HEK293 (cell line): Measurements from ENCODE around the gene SLC30A4.
"Not testable (repeated sequence)": the region's sequence is repeated elsewhere in the genome, so short reads cannot be mapped to it uniquely, and the experiment has no call there.

Experiments used
- CTCF ChIA-PET: fragments of 350-600 bp; formaldehyde crosslinking; extraction: SDS; loops from one replicate; lab custom pipeline; 2021; ENCODE audit warnings: antibody characterized with exemption; lab: Yijun Ruan, JAX
- POLR2A ChIA-PET: fragments of 300-600 bp; formaldehyde crosslinking; extraction: SDS; loops from one replicate; lab custom pipeline; 2020; ENCODE audit warnings: antibody characterized with exemption, inconsistent platforms; lab: Yijun Ruan, JAX
- H3K27ac ChIP-seq: fragments of 200-500 bp; sonication (Bioruptor generic); 2 replicates; pipeline ENCODE4 v1.5.1; 2014; ENCODE audit warnings: low read depth, low read length, control low read depth, inconsistent platforms; ENCODE audit errors: extremely low read depth
- H3K36me3 ChIP-seq, 2 experiments: fragments of 200-500 bp in 1 of 2; sonication (Bioruptor generic) in 1 of 2; 1 replicate in 1 of 2; 2 replicates in 1 of 2; pipeline ENCODE4 v1.5.1; 2014 to 2017; ENCODE audit warnings: inconsistent platforms in 2 of 2, low read length in 2 of 2; ENCODE audit not compliant: control insufficient read depth in 2 of 2, insufficient read depth in 1 of 2
- H3K4me1 ChIP-seq: fragments of 200-500 bp; sonication (Bioruptor generic); 2 replicates; pipeline ENCODE4 v1.5.1; 2014; ENCODE audit warnings: mild to moderate bottlenecking, low read length, inconsistent platforms; ENCODE audit not compliant: control insufficient read depth, insufficient read depth
- H3K4me3 ChIP-seq: 2 replicates; pipeline ENCODE4 v1.5.1; 2011; ENCODE audit warnings: low read depth, mild to moderate bottlenecking, control low read depth, low read length, moderate library complexity
- H3K9me3 ChIP-seq: fragments of 200-500 bp; sonication (Bioruptor generic); 2 replicates; pipeline ENCODE4 v1.5.1; 2014; ENCODE audit warnings: low read depth, low read length, inconsistent platforms; ENCODE audit not compliant: control insufficient read depth, insufficient read depth
- AEBP2 ChIP-seq: fragments of 450-650 bp; formaldehyde crosslinking; IDR thresholded peaks from 2 replicates; pipeline ENCODE4 v1.5.1; 2016; ENCODE audit warnings: missing biosample characterization, missing genetic modification characterization, borderline replicate concordance
- KLF9 ChIP-seq: fragments of 450-650 bp; formaldehyde crosslinking; IDR thresholded peaks from 2 replicates; pipeline ENCODE4 v1.5.1; 2016; ENCODE audit warnings: missing biosample characterization, missing genetic modification characterization, low read depth
- ZBTB10 ChIP-seq: fragments of 450-650 bp; formaldehyde crosslinking; IDR thresholded peaks from 2 replicates; pipeline ENCODE4 v1.5.1; 2016; ENCODE audit warnings: missing biosample characterization, missing genetic modification characterization
- ZBTB17 ChIP-seq: fragments of 450-650 bp; formaldehyde crosslinking; IDR thresholded peaks from 2 replicates; pipeline ENCODE4 v1.5.1; 2016; ENCODE audit warnings: missing biosample characterization, missing genetic modification characterization
- ZFHX2 ChIP-seq: fragments of 450-650 bp; formaldehyde crosslinking; conservative IDR thresholded peaks from 2 replicates; pipeline ENCODE4 v1.5.1; 2016; ENCODE audit warnings: missing biosample characterization, missing genetic modification characterization
- ZNF10 ChIP-seq: fragments of 450-650 bp; formaldehyde crosslinking; IDR thresholded peaks from 2 replicates; pipeline ENCODE4 v1.5.1; 2017; ENCODE audit warnings: missing biosample characterization, missing genetic modification characterization
- ZNF174 ChIP-seq: fragments of 450-650 bp; formaldehyde crosslinking; IDR thresholded peaks from 2 replicates; pipeline ENCODE4 v1.5.0; 2017; ENCODE audit warnings: missing biosample characterization, mild to moderate bottlenecking, missing genetic modification characterization
- ZNF350 ChIP-seq: fragments of 450-650 bp; formaldehyde crosslinking; IDR thresholded peaks from 2 replicates; pipeline ENCODE4 v1.5.0; 2017; ENCODE audit warnings: missing biosample characterization, mild to moderate bottlenecking, missing genetic modification characterization
- ZNF501 ChIP-seq: fragments of 450-650 bp; formaldehyde crosslinking; IDR thresholded peaks from 2 replicates; pipeline ENCODE4 v1.5.1; 2016; ENCODE audit warnings: missing biosample characterization, missing genetic modification characterization
- ZNF514 ChIP-seq: fragments of 450-650 bp; formaldehyde crosslinking; IDR thresholded peaks from 2 replicates; pipeline ENCODE4 v1.5.1; 2016; ENCODE audit warnings: missing biosample characterization, missing genetic modification characterization
- ZNF558 ChIP-seq: fragments of 450-650 bp; formaldehyde crosslinking; IDR thresholded peaks from 2 replicates; pipeline ENCODE4 v1.5.1; 2016; ENCODE audit warnings: missing biosample characterization, missing genetic modification characterization
- ZNF561 ChIP-seq: fragments of 450-650 bp; IDR thresholded peaks from 2 replicates; pipeline ENCODE4 v1.5.1; 2018; ENCODE audit warnings: missing biosample characterization, missing genetic modification characterization, borderline replicate concordance
- ZNF610 ChIP-seq: fragments of 450-650 bp; formaldehyde crosslinking; IDR thresholded peaks from 2 replicates; pipeline ENCODE4 v1.5.1; 2016; ENCODE audit warnings: missing biosample characterization, missing genetic modification characterization, borderline replicate concordance
- ZNF660 ChIP-seq: fragments of 450-650 bp; IDR thresholded peaks from 2 replicates; pipeline ENCODE4 v1.5.1; 2018; ENCODE audit warnings: missing biosample characterization, mild to moderate bottlenecking, missing genetic modification characterization
- TF ChIP-seq, protein P1 (sequence below): fragments of 450-650 bp; formaldehyde crosslinking; IDR thresholded peaks from 2 replicates; pipeline ENCODE4 v1.5.1; 2017; ENCODE audit warnings: missing biosample characterization, missing genetic modification characterization
- TF ChIP-seq, protein P2 (sequence below): fragments of 450-650 bp; formaldehyde crosslinking; IDR thresholded peaks from 2 replicates; pipeline ENCODE4 v1.5.1; 2016; ENCODE audit warnings: missing biosample characterization, missing genetic modification characterization

SLC30A4 gene

DNA sequence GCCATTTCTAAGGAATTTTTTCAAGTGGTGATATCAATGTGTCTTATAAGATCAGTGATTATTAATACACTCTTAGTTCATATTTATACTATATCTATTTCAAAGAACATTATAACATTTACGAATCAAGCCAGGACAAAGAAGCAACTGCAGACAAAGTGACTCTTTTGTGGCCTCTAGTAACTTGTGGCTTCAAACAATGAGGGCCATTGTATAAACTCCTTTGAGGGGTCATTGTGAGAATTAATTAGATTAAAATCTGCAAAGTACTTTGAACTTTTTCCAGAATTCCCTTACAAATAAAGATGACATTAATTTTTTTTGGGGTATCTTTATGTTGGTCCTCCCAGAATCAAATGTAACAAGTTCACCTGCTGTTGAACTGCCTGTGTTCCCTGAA is 12.3 kb upstream of the SLC30A4 start:
- POLR2A ChIA-PET = no interaction called here
- no peak overlapping the region for H3K27ac ChIP-seq

DNA sequence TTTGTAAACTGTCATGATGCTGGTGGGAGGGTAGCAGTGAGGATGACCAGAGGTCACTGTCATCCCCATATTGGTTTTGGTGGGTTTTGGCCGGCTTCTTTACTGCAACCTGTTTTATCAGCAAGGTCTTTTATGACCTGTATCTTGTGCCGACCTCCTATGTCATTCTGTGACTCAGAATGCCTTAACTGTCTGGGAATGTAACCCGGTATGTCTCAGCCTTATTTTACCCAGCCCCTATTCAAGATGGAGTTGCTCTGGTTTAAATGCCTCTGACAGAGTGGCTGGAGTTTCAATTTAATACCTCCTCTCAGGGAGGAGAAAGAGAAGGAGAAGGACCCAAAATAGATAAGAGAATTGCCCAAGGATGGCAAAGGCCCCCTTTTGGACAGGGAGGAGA is 10.3 kb upstream of the SLC30A4 start:
- H3K4me3 ChIP-seq, H3K36me3 ChIP-seq, H3K27ac ChIP-seq, H3K9me3 ChIP-seq, H3K4me1 ChIP-seq: not testable (repeated sequence)
- ChIA-PET POLR2A (interaction anchor here (0.6 kb wide), 1 partner anchor 22 kb away, joined by 3 read pairs; no protein-coding TSS in a partner anchor), CTCF (interaction anchor here (0.7 kb wide), 1 partner anchor 12 kb away, joined by 3 read pairs; no protein-coding TSS in a partner anchor)

More for the DNA sequence above, 12.3 kb upstream of the SLC30A4 start:
- Histone ChIP-seq H3K36me3 (no peaks in the 10 kb centered on the region), H3K9me3 (no peaks in the 10 kb centered on the region), H3K4me3 (no peak overlapping the region), H3K4me1 (no peaks in the 10 kb centered on the region)
- TF ChIP-seq ZBTB17 (tag by site-specific recombination) (no peak), ZNF558 (tag by site-specific recombination) (no peak), ZNF660 (tag by site-specific recombination) (no peak), ZFHX2 (tag by site-specific recombination) (no peak), AEBP2 (tag by site-specific recombination) (no peak), ZNF174 (no peak), ZNF514 (tag by site-specific recombination) (no peak), ZNF610 (tag by site-specific recombination) (no peak), KLF9 (no peak), ZNF10 (tag by site-specific recombination) (no peak), ZNF501 (tag by site-specific recombination) (no peak), ZNF561 (no peak)
- TF ChIP-seq, protein P1, sequence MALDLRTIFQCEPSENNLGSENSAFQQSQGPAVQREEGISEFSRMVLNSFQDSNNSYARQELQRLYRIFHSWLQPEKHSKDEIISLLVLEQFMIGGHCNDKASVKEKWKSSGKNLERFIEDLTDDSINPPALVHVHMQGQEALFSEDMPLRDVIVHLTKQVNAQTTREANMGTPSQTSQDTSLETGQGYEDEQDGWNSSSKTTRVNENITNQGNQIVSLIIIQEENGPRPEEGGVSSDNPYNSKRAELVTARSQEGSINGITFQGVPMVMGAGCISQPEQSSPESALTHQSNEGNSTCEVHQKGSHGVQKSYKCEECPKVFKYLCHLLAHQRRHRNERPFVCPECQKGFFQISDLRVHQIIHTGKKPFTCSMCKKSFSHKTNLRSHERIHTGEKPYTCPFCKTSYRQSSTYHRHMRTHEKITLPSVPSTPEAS (tag by site-specific recombination) = no peak
- TF ChIP-seq, protein P2, sequence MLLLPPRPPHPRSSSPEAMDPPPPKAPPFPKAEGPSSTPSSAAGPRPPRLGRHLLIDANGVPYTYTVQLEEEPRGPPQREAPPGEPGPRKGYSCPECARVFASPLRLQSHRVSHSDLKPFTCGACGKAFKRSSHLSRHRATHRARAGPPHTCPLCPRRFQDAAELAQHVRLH (tag by site-specific recombination) = no peak
- CTCF ChIA-PET = interaction anchor here (0.7 kb wide), 1 partner anchor 19 kb away, joined by 3 read pairs; no protein-coding TSS in a partner anchor

- Histone ChIP-seq H3K9me3 (no peaks in the 10 kb centered on the region), H3K36me3 (no peaks in the 10 kb centered on the region), H3K27ac (no peak overlapping the region), H3K4me1 (no peaks in the 10 kb centered on the region), H3K4me3 (no peak overlapping the region)
- ChIA-PET CTCF (interaction anchor here (1.0 kb wide), 1 partner anchor 10 kb away, joined by 4 read pairs; no protein-coding TSS in a partner anchor), POLR2A (no interaction called here)
- TF ChIP-seq ZBTB10 (tag by site-specific recombination) (no peak), ZNF350 (tag by site-specific recombination) (peak; percentile 50; the same call in 1 of the 2 replicates)
Observed at GRCh38 chr15:45529613-45530012, 7.1 kb upstream of the SLC30A4 start.
